Activated T-cell treated with anti-CD3 and anti-CD28 coated beads for 48 hours (primary cell): Measurements from ENCODE around the gene OPALIN.

ENCODE experiments used
- DNase-seq: peaks from one replicate; pipeline ENCODE4 v3.0.0-alpha.2; 2020; ENCODE audit warnings: low read depth

Gene OPALIN

GRCh38 chr10:96358851-96359540 lies at the start of gene OPALIN:
TSS of gene OPALIN (minus strand) at chr10:96359002. CDS start at chr10:96358896, 106 bp downstream.
- no peak for DNase-seq

GRCh38 chr10:96408201-96408600 lies 49.4 kb upstream of the OPALIN start:
- no peak for DNase-seq

GRCh38 chr10:96407560-96408069 lies 48.8 kb upstream of the OPALIN start:
- no peak for DNase-seq

DNA sequence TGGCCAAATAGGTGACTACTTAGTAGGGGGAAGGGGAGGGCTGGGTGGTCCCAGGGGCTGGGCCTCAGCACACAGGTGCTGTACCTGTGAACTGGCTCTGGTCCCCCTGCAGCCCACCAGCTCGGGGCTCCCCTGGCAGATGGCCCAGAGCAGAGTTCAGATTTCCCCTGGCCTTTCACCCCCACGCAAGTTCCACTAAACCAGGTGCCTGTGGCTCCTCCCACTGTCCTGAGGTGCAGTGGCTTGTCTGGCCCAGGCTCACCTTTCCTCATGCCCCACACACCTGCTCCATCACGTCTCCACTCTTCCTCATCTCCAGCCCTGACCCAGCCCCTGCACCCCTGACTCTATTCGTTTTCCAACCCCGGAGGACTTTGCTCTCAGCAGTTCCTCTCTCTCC lies 47.3 kb upstream of the OPALIN start:
- DNase-seq, result no peak

GRCh38 chr10:96402417-96403305 lies 43.9 kb upstream of the OPALIN start:
- DNase-seq, result no peak

DNA sequence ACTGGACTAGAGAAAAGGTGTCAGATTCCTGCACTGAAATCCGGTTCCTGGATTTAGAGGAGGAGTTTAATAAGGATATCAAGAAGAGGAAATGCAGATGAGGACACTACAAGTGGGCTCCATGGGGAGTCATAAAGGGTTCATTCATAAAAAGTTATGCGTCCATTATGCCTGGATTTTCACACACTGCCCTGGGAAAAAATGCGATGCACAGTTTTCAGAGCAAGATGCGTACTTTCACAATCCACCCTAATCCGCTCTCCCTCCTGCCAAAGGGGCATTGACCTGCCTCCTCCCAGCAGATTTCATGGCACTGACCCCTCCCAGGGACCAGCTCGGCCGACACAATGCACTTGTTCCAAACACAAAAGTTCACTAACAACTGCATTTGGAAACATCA lies 42.2 kb upstream of the OPALIN start:
- DNase-seq, result no peak

DNA sequence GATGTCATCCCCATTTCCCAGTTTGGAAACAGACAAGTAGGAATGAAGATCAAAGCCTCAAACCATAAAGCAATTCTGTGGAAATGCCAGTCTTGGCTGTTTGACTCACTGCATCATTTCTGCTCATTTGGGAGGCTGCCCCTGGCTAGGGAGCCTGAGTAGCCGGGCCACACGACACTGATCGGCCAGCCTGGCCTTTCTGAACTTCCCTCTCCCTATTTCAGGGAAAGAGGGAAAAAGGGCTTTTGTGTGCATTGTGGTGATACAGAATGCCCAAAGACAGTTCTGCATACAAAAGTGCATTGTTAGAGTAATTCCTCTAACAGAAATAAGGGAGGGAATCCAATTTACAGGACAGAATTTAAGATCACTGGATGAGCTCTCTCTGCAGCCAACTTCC lies 41.7 kb upstream of the OPALIN start:
- no peak for DNase-seq

DNA sequence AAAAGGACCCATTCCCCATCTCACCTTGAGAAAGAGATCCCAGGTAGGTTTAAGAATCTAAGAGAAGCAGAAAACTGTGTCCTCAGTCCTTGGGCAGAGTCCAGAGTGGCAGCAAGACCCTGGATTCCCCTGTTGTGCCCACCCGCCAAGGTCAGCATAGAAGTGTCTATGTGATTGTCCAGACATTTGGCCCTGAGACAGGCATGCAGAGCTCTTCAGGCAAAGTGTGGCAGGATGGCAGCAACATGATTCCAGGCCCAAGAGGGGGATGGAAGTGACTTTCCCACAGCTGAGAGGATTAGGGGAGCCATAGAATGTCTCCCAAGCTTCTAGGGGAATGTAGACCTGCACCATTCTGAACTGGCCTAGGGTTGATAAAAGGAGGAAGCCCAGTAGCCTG lies 39.1 kb upstream of the OPALIN start:
- no peak for DNase-seq

DNA sequence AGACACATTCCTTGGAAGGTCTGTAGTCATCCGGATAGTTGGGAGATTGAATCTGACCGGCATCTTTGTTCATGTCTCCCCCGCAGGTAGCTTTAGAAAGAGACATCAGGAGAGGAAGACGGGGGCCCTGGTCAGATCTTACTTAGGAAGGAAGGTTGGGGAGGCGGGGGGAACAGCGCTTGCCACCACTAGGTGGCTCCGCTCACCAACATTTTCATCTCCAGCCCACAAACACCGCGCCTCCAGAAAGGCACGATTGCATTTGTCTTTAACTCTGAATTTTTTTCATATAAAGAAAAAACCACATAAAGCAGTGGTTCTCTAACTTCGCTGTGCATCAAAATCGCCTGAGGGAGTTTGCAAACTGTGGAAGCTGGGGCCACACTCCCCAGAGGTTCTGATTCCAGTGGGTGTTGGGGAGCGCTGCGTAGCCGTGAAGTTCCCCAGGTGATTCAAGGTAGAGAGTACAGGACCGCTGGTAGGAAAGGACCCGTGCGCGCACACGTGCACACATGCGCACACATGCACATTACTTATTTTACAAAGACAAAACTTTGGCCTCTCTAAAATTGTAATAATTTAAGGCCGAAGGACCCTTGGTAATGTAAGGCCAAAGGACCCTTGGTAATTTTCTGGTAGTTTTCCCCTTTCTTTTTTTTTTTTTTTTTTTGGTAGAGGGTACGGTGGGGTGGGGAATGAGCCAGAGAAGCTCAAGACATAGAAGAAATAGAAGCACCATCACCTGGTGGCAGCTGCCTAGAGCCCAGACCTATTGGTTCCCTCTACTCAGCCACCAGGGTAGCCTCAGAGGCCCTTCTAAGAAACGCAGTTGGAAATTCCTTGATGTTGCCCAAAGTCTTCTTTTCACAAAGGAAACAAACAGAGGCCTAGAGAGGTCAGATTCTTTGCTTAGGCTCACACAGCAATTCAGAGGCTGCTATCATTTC lies 37.4 kb upstream of the OPALIN start:
- DNase-seq, result peak; percentile 39

- DNase-seq, result no peak
Observed at GRCh38 chr10:96390460-96390864, 31.7 kb upstream of the OPALIN start.

DNA sequence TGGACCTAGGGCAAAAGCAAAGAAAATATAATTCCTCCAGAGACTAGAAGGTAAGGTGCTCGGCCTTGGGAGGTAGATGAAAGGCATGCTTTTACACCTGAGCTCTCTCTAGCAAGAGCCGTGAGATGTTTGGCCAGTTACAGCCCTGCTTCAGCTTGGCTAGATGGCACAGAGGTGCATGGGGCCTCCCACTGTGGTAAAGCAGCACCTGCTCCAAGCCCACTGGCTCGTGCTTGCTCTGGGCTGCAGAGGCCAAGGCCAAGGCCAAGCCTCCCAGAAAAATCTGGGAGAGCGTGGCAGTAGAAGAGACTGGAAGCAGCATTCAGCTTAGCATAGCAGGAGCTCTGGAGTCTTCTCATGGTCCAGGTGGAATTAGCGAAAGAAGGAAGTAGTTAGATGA lies 31.0 kb upstream of the OPALIN start:
- DNase-seq, result no peak

GRCh38 chr10:96387601-96388000 lies 28.8 kb upstream of the OPALIN start:
- no peak for DNase-seq

DNA sequence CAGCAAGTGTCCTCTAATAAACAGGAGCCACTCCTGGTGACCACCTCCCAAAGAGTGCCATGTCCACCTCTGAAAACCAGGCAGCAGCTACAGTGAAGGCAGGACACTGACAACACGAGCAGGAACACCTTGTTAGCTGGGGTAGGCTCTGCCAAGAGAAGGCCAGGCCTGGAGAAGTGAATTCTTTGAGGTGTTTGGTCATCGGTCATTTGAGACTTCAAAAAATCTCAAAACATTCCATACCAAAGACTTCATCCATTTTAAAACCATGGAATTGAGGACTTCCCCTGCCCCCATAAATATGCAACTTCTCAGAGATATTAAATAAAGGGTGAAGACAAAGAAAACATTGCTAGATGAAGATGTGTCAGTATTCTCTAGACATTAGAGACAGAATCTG lies 28.4 kb upstream of the OPALIN start:
- DNase-seq, result no peak

- DNase-seq, result no peak
Observed at GRCh38 chr10:96384506-96384905, 25.7 kb upstream of the OPALIN start.

DNA sequence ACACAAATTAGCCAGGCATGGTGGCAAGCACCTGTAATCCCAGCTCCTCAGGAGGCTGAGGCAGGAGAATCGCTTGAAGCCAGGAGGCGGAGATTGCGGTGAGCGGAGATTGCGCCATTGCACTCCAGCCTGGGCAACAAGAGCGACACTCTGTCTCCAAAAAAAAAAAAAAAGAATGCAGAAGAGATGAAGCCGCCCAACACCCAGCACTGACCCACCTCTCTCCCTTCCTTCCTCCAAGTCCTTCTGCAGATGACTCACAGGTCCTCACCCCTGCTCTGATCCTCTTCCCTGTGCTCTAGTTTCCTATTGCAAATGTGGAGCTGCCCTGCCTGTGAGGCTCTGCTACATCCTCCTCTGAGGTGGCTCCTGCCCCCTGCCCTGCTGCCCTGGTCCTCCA lies 22.0 kb upstream of the OPALIN start:
- DNase-seq, result no peak

GRCh38 chr10:96379758-96380157 lies 21.0 kb upstream of the OPALIN start:
- DNase-seq, result no peak

- no peak for DNase-seq
Observed at GRCh38 chr10:96378741-96379140, 19.9 kb upstream of the OPALIN start.

DNA sequence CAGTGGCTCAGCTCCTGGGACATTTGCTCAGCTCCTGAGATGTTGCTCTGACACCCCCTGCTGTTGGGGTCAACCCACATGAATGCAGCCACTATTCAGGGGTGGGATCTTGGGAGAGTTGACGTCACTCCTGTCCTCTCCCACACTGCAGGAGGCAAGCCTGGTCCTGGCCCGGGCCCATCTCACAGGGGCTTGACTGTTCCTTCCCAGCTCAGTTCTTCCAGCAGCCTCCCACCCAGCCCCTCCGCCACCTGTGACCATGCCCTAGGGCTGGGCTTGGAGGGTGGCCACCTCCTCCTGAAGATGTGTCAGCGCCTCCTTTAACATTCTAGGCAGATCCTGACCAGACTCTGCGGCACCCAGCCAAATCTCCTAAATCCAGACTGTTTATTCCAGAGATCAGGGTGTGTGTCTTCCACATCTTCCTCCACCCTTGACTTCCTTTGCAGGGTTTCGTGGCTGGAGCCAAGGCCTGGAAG lies 19.1 kb upstream of the OPALIN start:
- no peak for DNase-seq

DNA sequence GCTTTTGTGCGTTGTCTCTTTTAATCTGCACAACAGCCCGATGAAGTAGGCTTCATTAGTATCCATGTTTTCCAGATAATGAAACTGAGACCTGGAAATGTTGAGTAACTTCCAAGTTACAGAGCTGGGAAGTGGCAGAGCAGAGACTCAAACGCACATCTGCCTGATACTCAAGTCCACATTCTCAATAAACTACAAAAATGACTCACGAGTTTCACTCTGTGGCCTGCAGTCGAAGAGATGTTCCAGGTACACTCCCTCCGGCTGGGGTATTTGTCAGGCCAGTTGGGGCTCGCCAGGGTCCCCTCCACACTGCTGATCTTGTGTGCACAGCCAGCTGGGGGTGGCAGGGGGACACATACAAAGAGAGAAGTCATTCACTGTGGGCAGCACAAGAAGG lies 17.7 kb upstream of the OPALIN start:
- DNase-seq, result no peak

DNA sequence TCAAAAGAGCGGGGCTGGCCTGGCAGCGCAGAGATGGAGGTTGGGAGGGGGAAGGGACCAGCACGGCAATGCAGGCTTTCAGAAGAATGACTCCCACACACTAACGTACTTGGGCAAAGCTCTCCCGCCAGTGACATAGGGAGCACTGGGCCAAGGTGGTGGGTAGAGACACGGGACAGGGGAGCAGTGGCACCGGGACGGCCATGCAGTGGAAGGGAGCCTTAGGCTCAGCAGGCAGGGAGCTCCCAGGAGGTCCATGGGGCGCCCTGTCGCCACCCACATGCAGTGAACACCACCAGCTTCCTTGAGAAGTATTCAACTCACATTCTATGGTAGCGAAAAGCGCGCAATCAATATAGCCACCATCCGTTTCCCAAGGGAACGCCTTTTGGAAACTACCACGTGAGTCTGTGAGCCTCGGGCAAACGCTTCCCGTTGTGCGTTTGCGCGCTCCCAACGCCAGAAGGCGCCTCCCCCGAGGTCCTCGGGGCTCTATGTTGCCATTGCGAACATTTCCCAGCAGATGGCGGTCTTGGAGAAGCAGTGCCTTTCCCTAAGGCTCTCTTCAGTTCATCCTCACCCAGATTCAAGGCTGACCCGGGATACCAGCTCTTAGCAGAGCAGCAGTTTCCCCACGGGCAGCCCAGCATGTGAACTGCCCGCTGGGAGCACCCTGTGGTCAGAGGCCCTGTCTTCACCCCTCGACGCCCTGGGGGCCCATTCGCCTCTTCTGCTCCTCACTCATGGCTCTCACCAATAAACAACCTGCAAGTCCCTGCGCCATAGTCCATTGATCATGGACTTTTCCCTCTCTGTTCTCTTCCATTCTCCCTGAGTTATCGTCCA lies 16.4 kb upstream of the OPALIN start:
- DNase-seq, result peak; percentile 72

GRCh38 chr10:96374639-96374984 lies 15.8 kb upstream of the OPALIN start:
- DNase-seq, result no peak
